22Rv1 (cell line): ENCODE data around the gene MYO5C.

Experiments used
- ZFX ChIP-seq: fragments of 450-650 bp; IDR thresholded peaks from 2 replicates; pipeline ENCODE4 v1.6.1; 2017; ENCODE audit warnings: antibody characterized with exemption, borderline replicate concordance
- TF ChIP-seq, protein P1 (sequence below): fragments of 450-650 bp; IDR thresholded peaks from 2 replicates; pipeline ENCODE4 v1.5.1; 2017; ENCODE audit warnings: mild to moderate bottlenecking

DNA sequence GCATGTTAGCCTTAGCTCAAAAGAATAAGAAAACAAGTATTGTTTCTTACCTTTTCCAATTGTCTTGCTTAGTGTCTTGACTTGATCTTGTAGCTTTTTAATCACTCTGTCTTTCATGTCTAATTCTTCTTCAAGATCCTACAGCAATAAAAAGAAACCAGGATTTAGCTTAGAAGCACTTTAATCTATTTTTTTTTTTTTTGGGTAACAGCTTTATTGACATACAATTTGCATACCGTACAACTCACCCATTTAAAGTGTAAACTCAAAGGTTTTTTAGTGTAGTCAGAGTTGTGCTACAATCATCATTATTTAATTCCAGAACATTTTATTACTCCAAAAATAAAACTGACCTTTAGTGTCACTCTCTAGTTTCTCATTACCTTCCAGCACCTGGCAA lies 81.1 kb downstream of the MYO5C start:
- TF ChIP-seq, protein P1, sequence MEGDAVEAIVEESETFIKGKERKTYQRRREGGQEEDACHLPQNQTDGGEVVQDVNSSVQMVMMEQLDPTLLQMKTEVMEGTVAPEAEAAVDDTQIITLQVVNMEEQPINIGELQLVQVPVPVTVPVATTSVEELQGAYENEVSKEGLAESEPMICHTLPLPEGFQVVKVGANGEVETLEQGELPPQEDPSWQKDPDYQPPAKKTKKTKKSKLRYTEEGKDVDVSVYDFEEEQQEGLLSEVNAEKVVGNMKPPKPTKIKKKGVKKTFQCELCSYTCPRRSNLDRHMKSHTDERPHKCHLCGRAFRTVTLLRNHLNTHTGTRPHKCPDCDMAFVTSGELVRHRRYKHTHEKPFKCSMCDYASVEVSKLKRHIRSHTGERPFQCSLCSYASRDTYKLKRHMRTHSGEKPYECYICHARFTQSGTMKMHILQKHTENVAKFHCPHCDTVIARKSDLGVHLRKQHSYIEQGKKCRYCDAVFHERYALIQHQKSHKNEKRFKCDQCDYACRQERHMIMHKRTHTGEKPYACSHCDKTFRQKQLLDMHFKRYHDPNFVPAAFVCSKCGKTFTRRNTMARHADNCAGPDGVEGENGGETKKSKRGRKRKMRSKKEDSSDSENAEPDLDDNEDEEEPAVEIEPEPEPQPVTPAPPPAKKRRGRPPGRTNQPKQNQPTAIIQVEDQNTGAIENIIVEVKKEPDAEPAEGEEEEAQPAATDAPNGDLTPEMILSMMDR: no peak
- no peak for TF ChIP-seq ZFX
